ENCODE results near the gene ARID1B. TPM values are rescaled to one million over a fixed set of nuclear protein-coding genes. Genes with fewer than 3 reads are reported as not detected.

The ARID1B gene
- total RNA-seq, 1 experiment from 2014 or later, result 24.2 TPM

DNA sequence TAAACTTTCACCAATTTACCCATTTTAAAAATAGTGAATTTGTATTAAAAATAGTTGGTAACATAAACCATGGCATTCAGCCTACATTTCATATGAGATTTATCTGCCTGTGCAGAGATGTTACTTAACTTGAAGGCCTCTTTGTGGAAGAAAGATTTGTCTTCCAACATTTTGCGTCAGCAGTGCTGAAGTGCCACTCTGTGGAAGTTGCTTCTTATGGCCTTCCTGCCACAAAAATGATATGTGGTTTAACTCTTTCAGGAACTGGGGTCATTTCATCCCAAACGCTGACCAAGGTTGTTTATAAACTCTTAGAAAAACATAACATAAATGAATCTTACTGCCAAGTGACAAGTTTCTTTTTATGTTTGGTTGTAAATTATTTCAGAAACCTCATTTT lies 246.8 kb downstream of the ARID1B start:
- no peaks in the 10 kb centered on the region for H3K9me3 ChIP-seq (ENCODE audit: low read length)
- H3F3A ChIP-seq (ENCODE audit: low read length, unreplicated experiment), result no peaks in the 10 kb centered on the region
- no peak overlapping the region for H3K4me2 ChIP-seq (ENCODE audit: low read length)
- peaks cover 16% of the 10 kb centered on the region for H3K4me1 ChIP-seq (ENCODE audit: insufficient read depth, low read length)
- BruUV-seq (replicated peaks), result no TSS peak
- no peak overlapping the region for H3K4me3 ChIP-seq (ENCODE audit: low read length)
- intact Hi-C loops (cut with micrococcal nuclease), result no loop called here
- no peak overlapping the region for H3K27ac ChIP-seq (ENCODE audit: low read length)
- H4K20me1 ChIP-seq (ENCODE audit: low read length), result no peaks in the 10 kb centered on the region
- ATAC-seq, result no peak
- H3K79me2 ChIP-seq (ENCODE audit: low read length), result peaks cover 56% of the 10 kb centered on the region
- H3K9me2 ChIP-seq (replicated peaks; ENCODE audit: low read length), result no peaks in the 10 kb centered on the region
- TF ChIP-seq, protein P1, sequence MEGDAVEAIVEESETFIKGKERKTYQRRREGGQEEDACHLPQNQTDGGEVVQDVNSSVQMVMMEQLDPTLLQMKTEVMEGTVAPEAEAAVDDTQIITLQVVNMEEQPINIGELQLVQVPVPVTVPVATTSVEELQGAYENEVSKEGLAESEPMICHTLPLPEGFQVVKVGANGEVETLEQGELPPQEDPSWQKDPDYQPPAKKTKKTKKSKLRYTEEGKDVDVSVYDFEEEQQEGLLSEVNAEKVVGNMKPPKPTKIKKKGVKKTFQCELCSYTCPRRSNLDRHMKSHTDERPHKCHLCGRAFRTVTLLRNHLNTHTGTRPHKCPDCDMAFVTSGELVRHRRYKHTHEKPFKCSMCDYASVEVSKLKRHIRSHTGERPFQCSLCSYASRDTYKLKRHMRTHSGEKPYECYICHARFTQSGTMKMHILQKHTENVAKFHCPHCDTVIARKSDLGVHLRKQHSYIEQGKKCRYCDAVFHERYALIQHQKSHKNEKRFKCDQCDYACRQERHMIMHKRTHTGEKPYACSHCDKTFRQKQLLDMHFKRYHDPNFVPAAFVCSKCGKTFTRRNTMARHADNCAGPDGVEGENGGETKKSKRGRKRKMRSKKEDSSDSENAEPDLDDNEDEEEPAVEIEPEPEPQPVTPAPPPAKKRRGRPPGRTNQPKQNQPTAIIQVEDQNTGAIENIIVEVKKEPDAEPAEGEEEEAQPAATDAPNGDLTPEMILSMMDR (conservative IDR thresholded peaks at IDR 0.05; ENCODE audit: low read depth, low read length), result no peak
- TF ChIP-seq EZH2 (IDR thresholded peaks at IDR 0.05; ENCODE audit: low read length, unreplicated experiment) (no peak), EZH2phosphoT487 (IDR thresholded peaks at IDR 0.05; ENCODE audit: borderline replicate concordance, low read length) (no peak)
- CTCF ChIA-PET, result no interaction called here
- H3K36me3 ChIP-seq (ENCODE audit: low read depth, low read length), result no peaks in the 10 kb centered on the region
- DNase-seq, result no peak
- no peak overlapping the region for H3K9ac ChIP-seq (ENCODE audit: low read length)
- POLR2A ChIA-PET (ENCODE audit: unreplicated experiment), result no interaction called here
- no peaks in the 10 kb centered on the region for H3K27me3 ChIP-seq (ENCODE audit: low read length)
- H2AFZ ChIP-seq (ENCODE audit: low read length), result no peak overlapping the region

DNA sequence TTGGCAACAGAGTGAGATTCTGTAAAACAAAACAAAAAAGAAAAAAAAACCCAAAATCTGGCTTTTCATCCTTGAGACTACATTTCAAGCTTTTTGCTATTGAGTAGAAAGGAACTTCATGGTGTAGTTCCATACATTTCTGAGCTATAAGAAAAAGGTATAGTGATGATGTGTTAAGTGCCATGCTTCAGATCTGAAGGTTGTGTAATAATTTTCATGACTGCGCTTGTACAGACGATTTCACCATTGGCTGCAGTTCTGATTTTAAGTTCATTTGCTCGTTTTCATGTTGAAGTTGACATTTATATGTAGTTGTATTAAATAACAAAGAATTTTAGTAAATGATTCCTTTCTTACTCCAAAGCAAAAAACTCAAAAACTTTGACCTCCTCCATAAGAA lies 247.6 kb downstream of the ARID1B start:
- Histone ChIP-seq H3K9ac (ENCODE audit: low read length) (no peak overlapping the region), H3K4me1 (ENCODE audit: insufficient read depth, low read length) (peaks cover 16% of the 10 kb centered on the region), H3K9me2 (replicated peaks; ENCODE audit: low read length) (no peaks in the 10 kb centered on the region), H2AFZ (ENCODE audit: low read length) (no peak overlapping the region), H3K27me3 (ENCODE audit: low read length) (no peaks in the 10 kb centered on the region), H3K4me3 (ENCODE audit: low read length) (no peak overlapping the region), H3K27ac (ENCODE audit: low read length) (no peak overlapping the region), H3K79me2 (ENCODE audit: low read length) (peaks cover 54% of the 10 kb centered on the region), H3K9me3 (ENCODE audit: low read length) (no peaks in the 10 kb centered on the region), H3K4me2 (ENCODE audit: low read length) (no peak overlapping the region), H4K20me1 (ENCODE audit: low read length) (no peaks in the 10 kb centered on the region), H3K36me3 (ENCODE audit: low read depth, low read length) (no peaks in the 10 kb centered on the region), H3F3A (ENCODE audit: low read length, unreplicated experiment) (no peaks in the 10 kb centered on the region)
- ChIA-PET POLR2A (ENCODE audit: unreplicated experiment) (no interaction called here), CTCF (no interaction called here)
- BruUV-seq (replicated peaks), result no TSS peak
- DNase-seq (no peak), ATAC-seq (no peak)
- TF ChIP-seq EZH2 (IDR thresholded peaks at IDR 0.05; ENCODE audit: low read length, unreplicated experiment) (no peak), EZH2phosphoT487 (IDR thresholded peaks at IDR 0.05; ENCODE audit: borderline replicate concordance, low read length) (no peak)
- TF ChIP-seq, protein P1 (conservative IDR thresholded peaks at IDR 0.05; ENCODE audit: low read depth, low read length), result no peak
- intact Hi-C loops (cut with micrococcal nuclease), result no loop called here

DNA sequence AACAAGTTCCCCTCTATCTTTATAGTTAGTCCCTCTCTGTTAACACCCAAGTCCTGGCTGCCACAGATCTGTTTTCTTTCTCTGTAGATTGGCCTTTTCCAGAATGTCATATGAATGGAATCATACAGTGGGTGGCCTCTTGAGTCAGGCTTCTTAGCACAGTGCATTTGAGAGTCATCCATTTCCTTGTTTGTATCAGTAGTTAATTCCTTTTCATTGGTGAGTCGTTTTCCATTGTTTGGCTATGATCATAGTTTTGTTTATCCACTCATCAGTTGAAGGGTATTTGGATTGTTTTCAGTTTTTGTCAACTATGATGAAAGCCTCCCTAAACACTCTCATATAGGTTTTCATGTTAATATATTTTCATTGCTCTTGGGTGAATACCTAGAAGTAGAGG lies 248.3 kb downstream of the ARID1B start:
- H2AFZ ChIP-seq (ENCODE audit: low read length), result no peak overlapping the region
- H3K27me3 ChIP-seq (ENCODE audit: low read length), result no peaks in the 10 kb centered on the region
- peaks cover 51% of the 10 kb centered on the region for H3K79me2 ChIP-seq (ENCODE audit: low read length)
- no peaks in the 10 kb centered on the region for H3K9me2 ChIP-seq (replicated peaks; ENCODE audit: low read length)
- H4K20me1 ChIP-seq (ENCODE audit: low read length), result no peaks in the 10 kb centered on the region
- ChIA-PET POLR2A (ENCODE audit: unreplicated experiment) (no interaction called here), CTCF (no interaction called here)
- TF ChIP-seq, protein P1 (conservative IDR thresholded peaks at IDR 0.05; ENCODE audit: low read depth, low read length), result no peak
- no peak for TF ChIP-seq EZH2phosphoT487 (IDR thresholded peaks at IDR 0.05; ENCODE audit: borderline replicate concordance, low read length)
- TF ChIP-seq EZH2 (IDR thresholded peaks at IDR 0.05; ENCODE audit: low read length, unreplicated experiment), result no peak
- no peaks in the 10 kb centered on the region for H3K9me3 ChIP-seq (ENCODE audit: low read length)
- no peaks in the 10 kb centered on the region for H3F3A ChIP-seq (ENCODE audit: low read length, unreplicated experiment)
- no peak overlapping the region for H3K4me3 ChIP-seq (ENCODE audit: low read length)
- no TSS peak for BruUV-seq (replicated peaks)
- peaks cover 16% of the 10 kb centered on the region for H3K4me1 ChIP-seq (ENCODE audit: insufficient read depth, low read length)
- ATAC-seq (no peak), DNase-seq (no peak)
- no peak overlapping the region for H3K4me2 ChIP-seq (ENCODE audit: low read length)
- H3K36me3 ChIP-seq (ENCODE audit: low read depth, low read length), result no peaks in the 10 kb centered on the region
- intact Hi-C loops (cut with micrococcal nuclease), result no loop called here
- no peak overlapping the region for H3K9ac ChIP-seq (ENCODE audit: low read length)
- H3K27ac ChIP-seq (ENCODE audit: low read length), result no peak overlapping the region
